Inflammatory macrophage treated with lipopolysaccharide for 1 hour (primary cell): ENCODE data around the gene BCL7C.
A peak's percentile ranks its signal among the peaks of the same experiment; 100 is the strongest.
"Not testable (repeated sequence)": the region's sequence is repeated elsewhere in the genome, so short reads cannot be mapped to it uniquely, and the experiment has no call there.

ENCODE experiments used
- DNase-seq, 2 donors: peaks; one replicate each; pipeline ENCODE4 v3.0.0-alpha.2; 2020 to 2022

The BCL7C gene

GRCh38 chr16:30860729-30861128 lies 33.1 kb downstream of the BCL7C start:
- DNase-seq: not testable (repeated sequence)

GRCh38 chr16:30858829-30859423 lies 35.0 kb downstream of the BCL7C start:
- no peak for DNase-seq

- no peak for DNase-seq
Observed at GRCh38 chr16:30858111-30858495, 35.8 kb downstream of the BCL7C start.

GRCh38 chr16:30853758-30854157 lies 40.1 kb downstream of the BCL7C start:
- peak; percentile 8 to 14 for DNase-seq

DNA sequence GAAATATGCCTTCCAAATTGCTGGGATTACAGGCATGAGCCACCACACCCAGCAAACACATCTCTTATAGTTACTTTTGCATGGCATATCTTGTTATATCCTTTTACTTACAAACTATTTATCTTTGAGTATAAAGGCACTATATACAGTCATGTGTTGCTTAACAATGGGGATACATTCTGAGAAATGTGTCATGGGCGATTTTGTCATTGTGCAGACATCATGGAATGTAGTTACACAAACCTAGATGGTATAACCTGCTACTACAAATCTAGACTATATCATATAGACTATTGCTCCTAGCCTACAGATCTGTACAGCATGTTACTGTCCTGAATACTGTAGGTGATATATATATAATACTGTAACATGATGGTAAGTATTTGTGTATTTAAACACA lies 43.6 kb downstream of the BCL7C start:
- peak in 1 of 2 donors; percentile 2 for DNase-seq

- DNase-seq: no peak
Observed at GRCh38 chr16:30846649-30847402, 47.1 kb downstream of the BCL7C start.

GRCh38 chr16:30844671-30845449 lies 49.0 kb downstream of the BCL7C start:
- DNase-seq: peak; percentile 80 to 89

DNA sequence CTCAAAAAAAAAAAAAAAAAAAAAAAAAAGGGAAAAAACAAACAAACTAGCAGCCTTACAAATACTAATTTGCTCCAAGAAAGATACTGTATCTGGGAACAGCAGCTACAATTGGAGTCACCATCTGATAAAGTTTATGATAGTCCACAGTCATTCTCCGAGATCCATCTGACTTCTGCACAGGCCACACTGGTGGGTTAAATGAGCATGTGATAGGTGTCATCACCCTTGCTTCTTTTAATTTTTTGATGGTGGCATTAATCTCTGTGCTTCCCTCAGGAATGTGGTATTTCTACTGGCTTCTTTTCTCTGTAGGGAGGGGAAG lies 49.6 kb downstream of the BCL7C start:
- DNase-seq: no peak

GRCh38 chr16:30843501-30843900 lies 50.4 kb downstream of the BCL7C start:
- DNase-seq: no peak

GRCh38 chr16:30842971-30843370 lies 50.9 kb downstream of the BCL7C start:
- DNase-seq: no peak

- DNase-seq: no peak
Observed at GRCh38 chr16:30841332-30841731, 52.5 kb downstream of the BCL7C start.

DNA sequence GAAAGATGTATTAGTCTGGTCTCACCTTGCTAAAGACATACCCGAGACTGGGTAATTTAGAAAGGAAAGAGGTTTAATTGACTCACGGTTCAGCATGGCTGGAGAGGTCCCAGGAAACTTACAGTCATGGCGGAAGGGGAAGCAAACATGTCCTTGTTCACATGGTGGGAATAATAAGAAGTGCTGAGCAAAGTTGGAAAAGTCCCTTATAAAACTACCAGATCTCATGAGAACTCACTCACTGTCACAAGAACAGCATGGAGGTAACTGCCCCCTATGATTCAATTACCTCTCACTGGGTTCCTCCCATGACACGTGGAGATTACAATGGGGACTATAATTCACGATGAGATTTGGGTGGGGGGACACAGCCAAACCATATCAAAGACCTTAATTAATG lies 53.3 kb downstream of the BCL7C start:
- DNase-seq: peak; percentile 9 to 70

DNA sequence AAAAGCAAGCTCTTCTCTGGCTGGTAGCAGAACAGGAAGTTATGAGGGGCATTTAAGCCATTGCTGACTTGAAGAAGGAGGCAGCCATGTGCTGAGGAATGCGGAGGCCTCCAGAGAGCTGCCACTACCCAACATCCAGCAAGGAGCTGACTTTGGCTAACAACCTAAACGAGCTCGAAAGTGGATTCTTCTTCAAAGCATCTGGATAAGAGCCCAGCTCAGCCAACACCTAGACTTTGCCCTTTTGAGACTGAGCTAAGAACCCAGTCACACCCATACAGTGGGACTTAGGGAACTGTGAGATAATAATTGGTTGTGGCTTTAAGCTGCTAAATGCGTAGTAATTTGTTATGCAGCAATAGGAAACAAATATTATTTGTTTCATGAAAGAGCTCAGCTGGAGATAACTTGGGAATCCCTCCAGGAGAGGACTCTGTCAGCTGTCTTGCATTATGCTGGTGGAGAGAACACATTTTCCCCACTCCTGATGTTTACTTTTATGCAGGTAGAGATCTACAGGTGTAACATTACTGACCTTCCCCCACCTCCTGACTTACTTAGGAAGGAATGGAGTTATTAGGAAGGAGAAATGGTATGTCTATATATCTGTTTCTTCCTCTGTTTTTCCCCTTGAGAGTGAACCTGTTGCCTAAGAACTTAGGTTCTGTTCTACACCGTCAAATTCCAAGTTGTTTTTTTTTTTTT lies 54.2 kb downstream of the BCL7C start:
- DNase-seq: no peak

DNA sequence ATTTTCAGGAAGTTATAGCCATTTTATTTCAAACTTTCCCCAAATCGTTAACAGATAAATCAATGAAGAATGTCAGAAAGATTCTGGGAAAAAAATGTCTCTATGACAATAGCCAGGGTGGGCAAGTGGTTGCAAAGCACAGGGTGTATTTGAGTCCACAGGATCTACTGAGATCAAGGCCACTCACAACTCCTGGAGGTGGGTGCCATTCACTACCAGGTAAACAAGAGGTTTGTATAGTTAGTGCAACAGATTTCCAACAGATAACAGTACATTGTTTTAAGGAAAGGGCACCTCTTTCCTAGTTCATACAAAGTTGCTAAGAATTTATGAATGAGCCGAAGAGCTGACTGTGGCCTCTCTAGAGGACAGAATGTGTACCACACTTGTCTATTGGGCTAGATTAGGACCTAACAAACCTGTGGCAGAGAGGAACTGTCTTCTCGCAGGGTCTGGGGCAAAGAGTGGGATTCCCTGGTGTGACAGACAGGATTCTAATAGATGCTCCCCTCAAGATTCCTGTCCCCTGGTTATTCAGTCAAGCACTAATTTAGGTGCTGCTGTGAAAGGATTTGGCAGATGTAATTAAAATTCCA lies 54.9 kb downstream of the BCL7C start:
- DNase-seq: no peak

DNA sequence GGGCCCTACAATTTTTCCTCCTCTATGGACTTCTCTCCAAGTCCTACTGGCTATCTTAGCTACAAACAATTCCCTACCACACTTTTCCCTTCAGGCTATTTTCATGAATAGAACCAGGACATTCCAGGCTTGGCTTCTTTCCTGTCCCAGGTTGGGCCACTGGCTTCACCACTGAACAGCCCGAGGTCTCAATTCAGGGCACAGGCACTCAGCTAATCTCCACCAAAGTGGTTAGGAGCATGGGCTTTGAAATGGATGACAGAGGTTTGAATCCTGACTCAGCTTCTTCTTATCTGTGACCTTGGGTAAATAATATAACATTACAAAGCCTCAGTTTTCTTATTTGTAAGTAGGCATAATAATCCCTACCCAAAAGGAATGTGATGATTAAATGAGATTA lies 56.0 kb downstream of the BCL7C start:
- DNase-seq: no peak
